NK-92 treated with Interleukin-12 subunit alpha and Interleukin-12 subunit beta, amount 100 ng/mL, for 24 hours (cell line): ENCODE measurements around the gene S100A7A.
"Not testable (repeated sequence)": the region's sequence is repeated elsewhere in the genome, so short reads cannot be mapped to it uniquely, and the experiment has no call there.

Experiments
- DNase-seq: peaks from one replicate; lab custom pipeline; 2025; lab: John Stamatoyannopoulos, UW

Gene S100A7A

DNA sequence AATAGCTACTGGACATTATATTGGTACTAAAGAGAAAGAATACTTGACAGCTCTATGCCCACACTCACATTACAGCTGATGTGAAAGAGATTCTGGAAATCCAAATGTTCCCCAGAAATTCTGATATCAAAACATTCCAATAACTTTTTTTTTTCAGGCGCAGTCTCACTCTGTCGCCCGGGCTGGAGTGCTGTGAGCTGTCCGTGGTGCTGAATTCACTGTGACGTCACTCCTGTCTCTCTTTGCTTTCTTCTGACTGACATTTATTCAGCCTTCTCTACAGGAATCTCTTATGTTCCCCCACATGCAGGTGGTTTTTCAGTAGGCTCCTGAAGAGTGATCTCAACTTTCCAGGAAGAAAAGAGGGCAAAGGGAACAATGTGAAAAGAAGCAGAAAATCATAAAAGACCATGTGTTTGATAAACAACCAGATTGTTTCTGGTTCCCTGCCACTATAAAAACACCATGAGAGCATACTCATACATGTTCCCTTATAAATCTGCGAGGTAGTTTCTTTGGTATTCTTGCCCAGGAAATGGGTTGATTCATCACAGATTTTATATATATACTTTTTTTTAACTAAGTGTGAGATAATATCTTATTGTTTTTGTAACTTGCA, 6.2 kb downstream of the S100A7A start:
- peak; percentile 14 for DNase-seq

DNA sequence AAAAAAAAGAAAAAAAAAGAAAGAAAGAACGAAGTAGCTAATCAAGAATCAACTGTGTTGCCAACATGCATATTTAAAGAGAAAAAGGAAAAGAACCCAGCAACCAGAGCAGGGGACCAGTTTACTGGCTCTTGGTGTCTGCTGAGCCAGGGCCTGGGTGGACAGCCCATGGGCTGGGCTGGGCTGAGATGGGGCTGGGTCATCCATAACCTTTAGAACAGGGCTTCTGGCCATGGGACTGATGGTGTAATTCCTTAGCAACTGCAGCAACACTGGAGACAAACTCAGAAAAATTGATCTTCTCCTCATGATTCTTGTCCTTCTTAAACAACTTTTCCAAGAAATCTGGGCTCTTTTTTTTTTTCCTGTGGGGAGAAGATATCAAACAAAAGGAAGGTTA, 10.5 kb downstream of the S100A7A start:
- DNase-seq, result no peak

DNA sequence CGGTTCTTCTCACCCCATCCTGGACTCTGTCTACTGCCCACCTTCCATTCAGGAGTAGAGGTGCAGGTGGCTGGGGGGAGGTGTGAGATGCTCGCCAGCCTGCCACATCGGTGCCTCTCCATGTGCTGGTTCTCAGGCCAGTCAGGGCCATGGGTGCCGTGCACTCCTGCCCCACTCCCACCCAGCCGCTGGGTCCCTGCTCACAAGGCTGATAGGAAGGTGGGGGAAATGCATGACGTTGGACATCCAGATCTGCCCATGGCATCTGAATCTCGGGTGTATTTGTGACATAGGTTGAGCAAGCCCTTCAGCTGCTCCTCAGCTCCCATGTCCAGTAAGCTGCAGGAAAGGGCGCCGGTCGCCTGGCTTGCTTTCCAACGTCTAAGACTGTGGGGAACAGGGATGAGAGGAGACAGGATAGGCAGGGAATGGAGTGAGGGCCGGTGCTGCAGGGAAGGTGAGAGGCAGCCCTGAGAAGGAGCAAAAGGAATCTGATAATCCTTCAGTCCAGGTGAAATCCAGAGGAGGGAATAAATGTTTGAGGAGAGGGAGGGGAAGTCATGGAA, 11.8 kb downstream of the S100A7A start:
- DNase-seq, result no peak

GRCh38 chr1:153428791-153429190, 12.5 kb downstream of the S100A7A start:
- DNase-seq, result no peak

GRCh38 chr1:153429266-153430165, 13.2 kb downstream of the S100A7A start:
- no peak for DNase-seq

DNA sequence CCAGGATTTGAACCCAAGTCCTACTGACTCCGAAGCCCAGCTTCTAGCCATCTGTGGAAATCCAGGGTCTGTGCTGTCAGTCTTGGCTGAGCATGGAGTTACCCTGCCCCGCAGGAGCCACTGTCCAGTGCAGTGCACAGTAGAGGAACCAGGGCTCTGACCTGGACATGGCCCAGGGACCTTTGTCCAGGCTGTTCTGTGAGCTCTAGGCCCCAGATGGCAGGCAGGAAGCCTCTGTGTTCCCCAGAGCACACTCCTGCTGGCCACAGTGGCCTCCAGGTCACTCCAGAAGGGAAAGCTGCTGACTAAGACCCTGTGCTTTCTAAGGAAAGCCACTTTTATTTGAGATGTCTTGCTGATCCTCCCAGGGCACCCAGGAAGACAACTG, 13.8 kb downstream of the S100A7A start:
- no peak for DNase-seq

DNA sequence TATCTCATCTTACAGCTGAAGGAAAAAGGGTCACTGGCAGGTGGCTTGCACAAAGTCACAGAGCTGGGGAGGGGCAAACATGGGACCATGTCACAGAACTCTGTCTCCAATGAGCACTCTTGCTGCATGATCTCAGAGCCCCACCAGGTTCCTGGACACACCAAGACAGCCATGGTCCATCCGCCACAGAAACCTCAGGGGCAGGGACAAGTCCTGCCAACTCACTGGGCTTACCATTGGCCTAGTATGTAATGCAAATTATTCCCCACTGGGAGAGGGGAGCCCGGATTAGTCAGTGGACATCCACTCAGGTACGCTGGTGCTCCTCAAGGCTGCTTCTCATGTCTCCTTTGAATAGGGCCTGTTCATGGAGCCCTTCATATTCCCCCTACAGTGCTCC, 14.2 kb downstream of the S100A7A start:
- no peak for DNase-seq

DNA sequence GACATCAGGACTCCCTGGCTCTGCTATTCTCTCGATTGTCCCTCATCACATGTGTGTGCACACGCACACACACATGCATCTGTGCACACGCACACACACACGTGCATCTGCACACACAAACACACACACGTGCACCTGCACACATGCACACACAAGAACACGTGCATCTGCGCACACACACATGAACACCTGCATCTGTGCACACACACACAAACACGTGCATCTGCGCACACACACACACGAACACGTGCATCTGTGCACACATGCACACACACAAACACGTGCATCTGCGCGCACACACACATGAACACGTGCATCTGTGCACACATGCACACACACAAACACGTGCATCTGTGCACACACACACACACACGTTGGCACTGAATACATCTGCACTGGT, 14.7 kb downstream of the S100A7A start:
- no peak for DNase-seq

DNA sequence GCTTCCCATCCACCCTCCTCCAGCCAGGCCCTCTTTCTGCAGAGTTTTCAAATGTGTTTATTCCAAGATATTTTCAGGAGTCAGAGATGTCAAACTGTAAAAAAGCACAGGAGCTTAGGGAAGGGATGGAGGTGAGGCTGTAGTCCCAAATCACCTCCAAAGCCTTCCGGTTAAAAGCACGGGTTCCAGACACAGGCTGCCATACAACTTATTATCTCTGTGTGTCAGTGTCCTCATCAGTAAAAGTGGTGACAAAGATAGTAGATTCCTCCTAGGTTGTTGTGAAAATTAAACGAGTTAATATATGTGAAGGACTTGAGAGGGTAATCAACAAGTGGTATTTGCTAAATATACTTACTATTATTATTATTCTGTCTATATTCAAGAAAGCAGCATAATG, 15.1 kb downstream of the S100A7A start:
- no peak for DNase-seq

DNA sequence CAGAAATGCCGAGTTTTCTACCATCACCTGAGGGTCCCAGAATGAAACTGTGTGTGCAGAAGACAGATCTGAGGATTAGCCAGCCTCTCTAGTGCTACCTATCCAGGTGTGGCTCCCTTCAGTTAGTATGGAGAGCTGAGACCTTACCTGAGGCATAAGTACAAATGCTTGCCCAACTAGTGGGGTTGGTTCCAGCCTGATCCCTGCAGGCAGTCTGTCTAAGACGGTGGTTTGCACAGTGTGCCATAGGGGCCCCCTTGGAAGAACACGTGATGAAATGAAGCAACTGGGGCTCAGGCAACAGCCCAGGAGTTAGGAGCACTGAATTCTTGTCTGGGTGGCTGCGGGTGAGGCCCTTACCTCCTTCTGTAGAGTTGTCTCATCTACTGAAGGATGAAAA, 15.6 kb downstream of the S100A7A start:
- no peak for DNase-seq

GRCh38 chr1:153432874-153433681, 16.8 kb downstream of the S100A7A start:
- DNase-seq, result no peak

- DNase-seq, result no peak
Measured at GRCh38 chr1:153434746-153435455, 18.6 kb downstream of the S100A7A start.

GRCh38 chr1:153437236-153437635, 20.9 kb downstream of the S100A7A start:
- DNase-seq, result no peak

- DNase-seq, result no peak
Measured at GRCh38 chr1:153438599-153438998, 22.3 kb downstream of the S100A7A start.

- DNase-seq, result no peak
Measured at GRCh38 chr1:153439273-153439672, 23.0 kb downstream of the S100A7A start.

DNA sequence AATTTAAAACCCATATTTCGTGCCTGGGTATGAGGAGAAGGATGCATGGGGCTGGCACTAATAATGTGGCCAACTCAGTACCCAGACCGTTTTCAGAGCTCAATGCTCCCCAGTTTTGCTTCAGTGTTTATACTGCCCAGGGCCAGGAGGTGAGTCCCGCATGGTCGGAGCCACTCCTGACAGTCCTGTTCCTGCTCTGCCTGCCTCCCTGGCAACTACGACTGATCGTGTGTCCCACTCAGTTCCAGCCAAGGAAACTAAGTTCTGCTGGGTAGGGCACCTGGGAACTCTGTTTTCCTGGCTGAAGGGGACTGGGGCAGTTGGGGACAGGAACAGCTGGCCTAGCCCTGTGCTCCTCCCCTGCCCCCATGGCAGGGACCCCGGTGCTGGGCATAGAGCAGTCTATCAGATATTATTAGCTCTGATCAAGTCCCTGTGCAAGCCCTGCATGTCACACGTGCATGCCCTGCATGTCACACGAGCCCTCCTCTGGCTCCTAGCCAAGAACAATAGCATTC, 25.0 kb downstream of the S100A7A start:
- DNase-seq, result no peak

DNA sequence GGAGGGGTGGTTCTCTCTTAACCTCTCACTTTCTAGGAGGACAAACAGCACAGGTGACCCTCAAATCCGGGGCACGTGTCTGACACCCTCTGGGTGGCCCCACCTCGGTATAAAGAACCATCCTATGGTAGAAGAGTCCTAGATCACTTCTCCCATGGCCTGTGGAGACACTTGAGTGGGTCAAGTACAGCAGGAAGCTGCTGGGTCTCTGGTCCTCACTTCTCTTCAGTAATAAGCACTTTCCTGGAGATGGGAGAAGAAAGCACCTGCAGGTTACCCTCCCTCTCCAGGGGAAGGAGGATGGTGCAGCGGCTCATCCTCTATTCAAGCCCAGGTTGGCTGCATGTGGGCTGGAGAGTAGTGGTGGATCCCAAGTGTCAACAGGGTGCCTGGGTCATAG, 27.2 kb downstream of the S100A7A start:
- no peak for DNase-seq

GRCh38 chr1:153444078-153444477, 27.8 kb downstream of the S100A7A start:
- DNase-seq, result no peak

DNA sequence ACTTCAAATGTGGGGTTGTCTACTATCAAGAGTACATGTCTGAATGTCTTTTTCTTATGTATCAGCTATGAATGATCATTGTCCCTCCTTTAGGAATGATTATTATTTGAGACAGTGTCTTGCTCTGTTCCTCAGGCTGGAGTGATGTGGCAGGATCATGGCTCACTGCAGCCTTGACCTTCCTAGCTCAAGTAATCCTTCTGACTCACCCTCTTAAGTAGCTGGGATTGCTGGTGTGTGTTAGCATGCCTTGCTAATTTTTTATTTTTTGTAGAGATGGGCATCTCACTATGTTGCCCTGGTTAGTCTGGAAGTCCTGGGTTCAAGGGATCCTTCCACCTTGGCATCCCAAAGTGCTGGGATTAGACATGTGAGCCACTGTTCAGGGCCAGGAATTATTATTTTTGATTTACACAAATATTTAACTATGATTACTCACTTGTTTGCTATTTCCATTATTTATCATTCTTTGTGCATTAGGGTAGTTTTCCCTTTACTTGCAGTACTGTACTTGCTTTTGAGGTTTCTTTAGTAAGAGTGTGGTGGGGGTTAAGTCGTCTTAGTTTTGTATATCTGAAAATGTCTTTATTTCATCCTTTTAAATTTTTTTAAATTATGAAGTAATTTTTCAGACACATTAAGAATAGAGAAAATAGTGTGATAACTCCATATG, 31.3 kb downstream of the S100A7A start:
- no peak for DNase-seq

DNA sequence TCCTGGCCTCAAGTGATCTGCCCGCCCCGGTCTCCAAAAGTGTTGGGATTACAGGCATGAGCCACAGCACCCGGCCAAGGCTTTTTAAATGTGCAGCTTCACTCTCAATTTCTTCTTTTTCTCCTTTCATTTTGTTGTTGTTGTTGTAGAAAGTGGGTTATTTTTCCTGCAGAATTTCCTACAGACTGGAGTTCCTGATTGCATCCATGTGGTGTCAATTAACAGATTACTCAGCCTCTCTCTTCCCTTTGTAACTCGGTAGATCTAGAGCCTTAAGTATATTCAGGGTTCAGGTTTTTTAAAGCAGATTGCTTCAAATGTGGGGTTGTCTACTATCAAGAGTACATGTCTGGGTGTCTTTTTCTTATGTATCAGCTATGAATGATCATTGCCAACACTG, 32.5 kb downstream of the S100A7A start:
- not testable (repeated sequence) for DNase-seq

DNA sequence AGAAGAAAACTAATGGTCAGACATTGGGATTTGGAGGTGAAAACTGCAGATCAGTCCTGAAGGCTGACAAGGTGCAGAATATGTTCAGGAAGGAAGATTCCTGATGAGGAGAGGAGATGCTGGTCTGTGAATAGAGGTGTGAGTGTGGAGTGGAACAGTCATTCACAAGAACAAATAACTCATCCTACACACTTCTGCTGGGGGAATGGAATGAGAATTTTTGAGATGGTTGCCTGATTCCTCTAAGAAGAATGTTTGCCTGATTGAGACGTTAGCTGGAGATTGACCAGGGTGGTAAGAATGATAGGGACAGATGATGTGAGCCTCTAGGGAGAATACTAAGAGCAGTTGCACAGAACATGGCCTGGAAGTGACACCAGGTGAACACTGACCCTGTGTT, 40.1 kb downstream of the S100A7A start:
- no peak for DNase-seq
